H1 (cell line): ENCODE measurements around the gene SMYD4. TPM values are rescaled to one million over a fixed set of nuclear protein-coding genes. Genes with fewer than 3 reads are reported as not detected.

Source experiments
- CTCF ChIA-PET: fragments of 300-600 bp; sonication (Branson Sonifier 250); formaldehyde crosslinking; loops from one replicate; lab custom pipeline; 2021; ENCODE audit not compliant: partially characterized antibody; lab: Charles Lee
- POLR2A ChIA-PET: fragments of 300-600 bp; sonication (Branson Sonifier 250); formaldehyde crosslinking; loops from one replicate; lab custom pipeline; 2021; ENCODE audit warnings: inconsistent platforms; ENCODE audit not compliant: partially characterized antibody; lab: Charles Lee
- DNase-seq, 2 experiments: peaks; one replicate each; pipeline versions ENCODE4 v3.0.0 to v3.0.0-alpha.2; 2010 to 2022; ENCODE audit warnings: low spot score in 2 of 2, low read depth in 1 of 2, mixed read lengths in 1 of 2
- FAIRE-seq: peaks from 2 replicates; lab custom pipeline; 2011; peaks lifted over from hg19 to GRCh38; lab: Jason Lieb, UNC
- H2AFZ ChIP-seq: 2 replicates; pipeline ENCODE4 v1.8.1; 2012; ENCODE audit warnings: low read length, inconsistent platforms
- H2AK5ac ChIP-seq: 2 replicates; pipeline ENCODE4 v1.6.1; 2013; ENCODE audit warnings: low read depth, low read length
- H2BK120ac ChIP-seq: replicated peaks from 2 replicates; pipeline ENCODE3; 2013; ENCODE audit warnings: low read depth, low read length, inconsistent platforms
- H2BK12ac ChIP-seq: 2 replicates; pipeline ENCODE4 v1.6.1; 2013; ENCODE audit warnings: low read depth, low read length
- H2BK15ac ChIP-seq: 2 replicates; pipeline ENCODE4 v1.6.1; 2013; ENCODE audit warnings: low read length
- H2BK20ac ChIP-seq: 2 replicates; pipeline ENCODE4 v1.6.1; 2013; ENCODE audit warnings: low read length
- H2BK5ac ChIP-seq: 2 replicates; pipeline ENCODE4 v1.6.1; 2013; ENCODE audit warnings: low read depth, low read length
- H3K14ac ChIP-seq: 2 replicates; pipeline ENCODE4 v1.6.1; 2013; ENCODE audit warnings: inconsistent platforms; ENCODE audit not compliant: insufficient read length
- H3K18ac ChIP-seq: 2 replicates; pipeline ENCODE4 v1.6.1; 2013; ENCODE audit warnings: low read length; ENCODE audit errors: extremely low read depth
- H3K23ac ChIP-seq: 2 replicates; pipeline ENCODE4 v1.6.1; 2013; ENCODE audit warnings: inconsistent platforms; ENCODE audit not compliant: insufficient read length
- H3K23me2 ChIP-seq: 2 replicates; pipeline ENCODE4 v1.6.1; 2013; ENCODE audit warnings: low read depth, low read length
- H3K27ac ChIP-seq: 2 replicates; pipeline ENCODE4 v1.6.1; 2011; ENCODE audit warnings: low read depth, low read length, inconsistent platforms
- H3K27me3 ChIP-seq, 4 experiments: replicated peaks in 1 of 4; 1 replicate in 1 of 4; 2 replicates in 3 of 4; pipeline versions ENCODE4 v1.6.1 to v1.8.1; 2011 to 2013; ENCODE audit warnings: low read length in 3 of 4, mild to moderate bottlenecking in 3 of 4, inconsistent platforms in 2 of 4, mixed read lengths in 2 of 4, moderate library complexity in 1 of 4; ENCODE audit not compliant: control insufficient read depth in 3 of 4, insufficient read depth in 3 of 4; ENCODE audit errors: extremely low read depth in 1 of 4
- H3K36me3 ChIP-seq, 4 experiments: 2 replicates each; pipeline versions ENCODE4 v1.6.1 to v1.8.1; 2011 to 2013; ENCODE audit warnings: mild to moderate bottlenecking in 4 of 4, low read length in 3 of 4, moderate library complexity in 2 of 4, control low read depth in 1 of 4, inconsistent platforms in 1 of 4; ENCODE audit not compliant: insufficient read depth in 4 of 4, control insufficient read depth in 2 of 4
- H3K4ac ChIP-seq: replicated peaks from 2 replicates; pipeline ENCODE3; 2013; ENCODE audit warnings: low read length, low read depth, mixed read lengths, inconsistent platforms; ENCODE audit not compliant: insufficient read length
- H3K4me1 ChIP-seq, 4 experiments: replicated peaks in 1 of 4; 1 replicate in 1 of 4; 2 replicates in 3 of 4; pipeline versions ENCODE4 v1.6.1 to v1.8.1; 2011 to 2013; ENCODE audit warnings: low read length in 3 of 4, inconsistent platforms in 2 of 4, mixed read lengths in 1 of 4; ENCODE audit not compliant: insufficient read depth in 4 of 4, control insufficient read depth in 3 of 4
- H3K4me2 ChIP-seq, 2 experiments: 2 replicates each; pipeline versions ENCODE4 v1.6.1 to v1.8.1; 2011 to 2013; ENCODE audit warnings: low read depth in 2 of 2, low read length in 2 of 2, control low read depth in 1 of 2, inconsistent platforms in 1 of 2, mild to moderate bottlenecking in 1 of 2; ENCODE audit not compliant: insufficient read depth in 1 of 2
- H3K4me3 ChIP-seq, 4 experiments: fragments of 200-600, 300-600 bp in 1 of 4; sonication (generic), shearing (Covaris generic), sonication (Bioruptor Twin) in 1 of 4; 2 replicates each; pipeline versions ENCODE4 v1.5.1 to v1.8.1; 2011 to 2016; ENCODE audit warnings: low read length in 4 of 4, low read depth in 3 of 4, control low read depth in 2 of 4, inconsistent platforms in 2 of 4, mild to moderate bottlenecking in 2 of 4, mixed read lengths in 1 of 4, moderate library complexity in 1 of 4; ENCODE audit not compliant: insufficient read depth in 2 of 4; ENCODE audit errors: extremely low read depth in 1 of 4
- H3K56ac ChIP-seq: replicated peaks from 2 replicates; pipeline ENCODE3; 2013; ENCODE audit warnings: low read depth, mild to moderate bottlenecking, mixed read lengths, low read length, inconsistent platforms; ENCODE audit not compliant: insufficient read length
- H3K79me1 ChIP-seq: 2 replicates; pipeline ENCODE4 v1.6.1; 2013; ENCODE audit warnings: low read depth, low read length, control low read depth
- H3K79me2 ChIP-seq, 2 experiments: 2 replicates each; pipeline versions ENCODE4 v1.6.1 to v1.8.1; 2012 to 2013; ENCODE audit warnings: low read length in 2 of 2, mild to moderate bottlenecking in 2 of 2, inconsistent platforms in 1 of 2; ENCODE audit not compliant: insufficient read depth in 2 of 2, control insufficient read depth in 1 of 2
- H3K9ac ChIP-seq, 4 experiments: replicated peaks in 1 of 4; 1 replicate in 1 of 4; 2 replicates in 3 of 4; pipeline versions ENCODE4 v1.6.1 to v1.8.1; 2011 to 2013; ENCODE audit warnings: low read depth in 3 of 4, low read length in 3 of 4, control low read depth in 2 of 4, mild to moderate bottlenecking in 2 of 4, moderate library complexity in 2 of 4, inconsistent platforms in 1 of 4; ENCODE audit errors: extremely low read depth in 1 of 4
- H3K9me3 ChIP-seq, 2 experiments: 2 replicates each; pipeline versions ENCODE4 v1.6.1 to v1.8.1; 2012 to 2013; ENCODE audit warnings: mild to moderate bottlenecking in 2 of 2, moderate library complexity in 2 of 2, control low read depth in 1 of 2, inconsistent platforms in 1 of 2, low read depth in 1 of 2, low read length in 1 of 2, mixed read lengths in 1 of 2; ENCODE audit not compliant: insufficient read depth in 2 of 2
- H4K20me1 ChIP-seq, 2 experiments: replicated peaks in 1 of 2; 2 replicates each; pipeline versions ENCODE3 to v1.8.1; 2011 to 2013; ENCODE audit warnings: inconsistent platforms in 2 of 2, low read length in 2 of 2, mild to moderate bottlenecking in 1 of 2; ENCODE audit not compliant: insufficient read depth in 2 of 2, control insufficient read depth in 1 of 2
- H4K5ac ChIP-seq: 2 replicates; pipeline ENCODE4 v1.6.1; 2013; ENCODE audit warnings: low read length, low read depth, mixed read lengths, inconsistent platforms; ENCODE audit not compliant: insufficient read length
- H4K8ac ChIP-seq: 2 replicates; pipeline ENCODE4 v1.8.0; 2013; ENCODE audit warnings: mild to moderate bottlenecking, moderate library complexity, low read length, inconsistent platforms; ENCODE audit not compliant: insufficient read depth; ENCODE audit errors: extremely low read depth
- H4K91ac ChIP-seq: replicated peaks from 2 replicates; pipeline ENCODE3; 2013; ENCODE audit warnings: low read length, mixed read lengths, inconsistent platforms; ENCODE audit not compliant: insufficient read length
- ATF2 ChIP-seq: IDR thresholded peaks from 2 replicates; pipeline ENCODE4 v1.6.1; 2012; ENCODE audit warnings: low read length, inconsistent platforms
- CHD2 ChIP-seq: IDR thresholded peaks from 2 replicates; pipeline ENCODE4 v1.6.1; 2012; ENCODE audit warnings: low read length, improper control_type of control experiment
- CTBP2 ChIP-seq: IDR thresholded peaks from 2 replicates; pipeline ENCODE4 v1.7.0; 2011; ENCODE audit warnings: borderline replicate concordance, mild to moderate bottlenecking, moderate library complexity, mixed read lengths, low read length; ENCODE audit not compliant: insufficient read depth, insufficient read length
- EGR1 ChIP-seq: IDR thresholded peaks from 2 replicates; pipeline ENCODE4 v1.6.1; 2011; ENCODE audit warnings: low read depth, low read length, borderline replicate concordance
- KDM4A ChIP-seq: IDR thresholded peaks from one replicate; pipeline ENCODE4 v1.7.1; 2012; ENCODE audit warnings: low read depth, mild to moderate bottlenecking, moderate library complexity, low read length, inconsistent platforms; ENCODE audit not compliant: severe bottlenecking
- POU5F1 ChIP-seq: IDR thresholded peaks from 2 replicates; pipeline ENCODE4 v1.6.1; 2011; ENCODE audit warnings: low read depth, mild to moderate bottlenecking, low read length, moderate library complexity
- TCF12 ChIP-seq: IDR thresholded peaks from 2 replicates; pipeline ENCODE4 v1.6.1; 2011; ENCODE audit warnings: low read depth, mild to moderate bottlenecking, low read length
- USF2 ChIP-seq: IDR thresholded peaks from 2 replicates; pipeline ENCODE4 v1.6.1; 2011; ENCODE audit warnings: low read length, improper control_type of control experiment
- WGBS, 2 experiments: shearing (Covaris generic) in 1 of 2; methylation state at CpG; one replicate each; pipeline versions ENCODE4 v1.1.6 to v1.1.7; 2013 to 2015; ENCODE audit warnings: low lambda C conversion rate in 2 of 2, mixed read lengths in 2 of 2, inconsistent platforms in 1 of 2, low coverage in 1 of 2, missing lambda C conversion rate in 1 of 2; ENCODE audit not compliant: insufficient replicate concordance in 2 of 2, insufficient coverage in 1 of 2, insufficient read length in 1 of 2; ENCODE audit errors: extremely low coverage in 1 of 2, missing lambda C conversion rate in 1 of 2; 5-methylcytosine and 5-hydroxymethylcytosine counted together
- polyA plus RNA-seq, 7 experiments: library from polyadenylated mRNA; depleted of rRNA in 3 of 7; stranded (reverse) in 5 of 7; unstranded in 2 of 7; fragments of >200 nt in 5 of 7; fragments of 200-250 nt in 2 of 7; gene quantifications; 1 replicate in 5 of 7; 2 replicates in 1 of 7; 4 replicates in 1 of 7; pipeline versions ENCODE4 v1.2.1 to v1.2.3, GENCODE V29; 2011 to 2013; ENCODE audit warnings: missing spikeins in 2 of 7, mixed read lengths in 2 of 7
- total RNA-seq: library from RNA; stranded (reverse); fragmentation: NEBNext Ultra II Directional; extraction: Animal tissue kit (Norgen Biotek cat#: 25700); gene quantifications from 2 replicates; pipeline ENCODE4 v1.2.1, GENCODE V29; 2021

SMYD4 gene
- total and polyA plus RNA-seq, 2 of the 8 experiments (the other 6 are each of a cell fraction or from before 2014, with no cell fraction given): 10.5 to 23.4 TPM

- CTCF ChIA-PET: interaction anchor here (0.7 kb wide), 1 partner anchor 10 kb away, joined by 3 read pairs; no protein-coding TSS in a partner anchor
Observed at GRCh38 chr17:1852327-1852726, 22.6 kb upstream of the SMYD4 start.

More at GRCh38 chr17:1852327-1852726, 22.6 kb upstream of the SMYD4 start:
- Histone ChIP-seq H3K23ac (no peak overlapping the region), H2BK20ac (no peak overlapping the region), H4K8ac (no peak overlapping the region), H3K4me3 (no peak overlapping the region), H3K79me1 (no peaks in the 10 kb centered on the region), H4K91ac (no peak overlapping the region), H3K23me2 (no peaks in the 10 kb centered on the region), H3K56ac (no peak overlapping the region), H2AFZ (no peak overlapping the region), H3K18ac (no peak overlapping the region), H2BK5ac (no peak overlapping the region), H4K5ac (no peak overlapping the region), H4K20me1 (peaks cover under 1 to 4% of the 10 kb centered on the region in 2 experiments), H3K9me3 (no peaks in the 10 kb centered on the region), H2AK5ac (no peak overlapping the region), H3K27ac (no peak overlapping the region), H3K14ac (no peak overlapping the region), H3K4ac (no peak overlapping the region)
- no peak for DNase-seq
- WGBS, 2 experiments: 93% methylated on average over 6 of the region's 6 CpGs; no CpG with 5 or more reads in 1 of the 2 experiments
- TF ChIP-seq TCF12 (no peak), KDM4A (no peak), POU5F1 (no peak), CTBP2 (no peak), USF2 (no peak), CHD2 (no peak), ATF2 (no peak), EGR1 (no peak)
- TF ChIP-seq, all 59 proteins: peak for 0
- Histone ChIP-seq H3K27me3 (no peaks in the 10 kb centered on the region), H3K4me2 (no peak overlapping the region), H3K4me1 (no peaks in the 10 kb centered on the region), H2BK120ac (no peak overlapping the region), H2BK12ac (no peak overlapping the region), H3K9ac (no peak overlapping the region), H2BK15ac (no peak overlapping the region), H3K79me2 (no peaks in the 10 kb centered on the region), H3K36me3 (peaks cover 12 to 52% (median 20%) of the 10 kb centered on the region in 4 experiments)
- POLR2A ChIA-PET: no interaction called here
- FAIRE-seq: no peak
